ENCODE results near the gene SAMM50. TPM values are rescaled to one million over a fixed set of nuclear protein-coding genes. Genes with fewer than 3 reads are reported as not detected.

Gene SAMM50
- total RNA-seq: 10 to 100 TPM; 21.6 to 28.6 (median 27.2) TPM

DNA sequence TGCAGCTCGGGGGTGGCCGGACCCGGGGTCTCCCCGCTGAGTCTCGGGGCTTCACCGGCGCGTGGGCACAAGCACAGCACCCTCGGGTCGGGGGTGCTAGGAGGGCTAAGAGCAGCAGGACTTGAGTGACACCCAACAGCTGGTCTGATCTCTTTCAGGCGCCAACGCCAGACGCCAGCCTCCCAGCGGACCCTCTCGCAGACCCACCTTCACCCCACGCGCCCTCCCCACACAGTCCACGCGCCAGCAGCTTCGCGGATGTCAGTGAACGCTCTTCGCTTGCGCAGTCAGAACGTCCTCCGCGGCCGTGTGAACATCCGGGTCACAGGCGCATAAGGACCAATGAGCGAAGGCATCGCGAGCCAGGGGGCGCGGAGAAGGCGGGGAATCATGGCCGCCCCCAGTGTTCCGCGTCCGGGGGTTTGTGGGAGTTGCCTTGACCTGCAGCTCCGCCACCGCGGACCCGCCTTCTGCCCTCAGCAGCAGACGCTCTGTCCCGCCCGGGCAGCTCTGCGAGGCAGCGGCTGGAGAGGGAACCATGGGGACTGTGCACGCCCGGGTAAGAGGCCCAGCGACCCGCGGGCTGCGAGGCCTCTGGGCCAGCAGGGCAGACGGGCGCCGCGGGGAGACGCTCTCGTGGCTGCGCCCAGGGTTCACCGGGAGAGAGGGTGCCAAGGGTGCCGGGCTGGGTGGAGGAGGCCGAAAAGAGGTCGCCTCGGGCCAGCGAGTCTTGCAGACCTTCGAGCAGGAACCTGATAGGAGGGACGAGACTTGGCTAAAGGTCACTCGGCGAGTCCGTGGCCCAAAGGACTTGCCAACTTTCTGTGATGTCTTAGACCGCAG is at the start of gene SAMM50:
SAMM50 (plus strand) TSS at position 403 of the 843 bp plus-strand sequence; CDS start at position 539, 136 bp downstream.
- Histone ChIP-seq H3K4me1 (peaks cover 27 to 38% (median 36%) of the 10 kb centered on the region in 4 donors), H3K4me3 (peak within 1 kb of the TSS; percentile 60 to 99 (median 84)), H3K27me3 (peaks cover 0 to 14% (median 0%) of the 10 kb centered on the region in 4 donors), H3K36me3 (no peaks in the 10 kb centered on the region), H3K9me3 (no peaks in the 10 kb centered on the region), H3K27ac (replicated peaks in 1 of 4) (peak within 1 kb of the TSS; percentile 79 to 89 (median 85))
- intact Hi-C loops (cut with DNase I): loop anchor here (10.0 kb wide), 1 partner anchor 140 kb away; the partner anchor contains the start of gene EFCAB6
- peak; percentile 91 to 92 for TF ChIP-seq POLR2AphosphoS5 (IDR thresholded peaks at IDR 0.05)
- TF ChIP-seq, protein P1, sequence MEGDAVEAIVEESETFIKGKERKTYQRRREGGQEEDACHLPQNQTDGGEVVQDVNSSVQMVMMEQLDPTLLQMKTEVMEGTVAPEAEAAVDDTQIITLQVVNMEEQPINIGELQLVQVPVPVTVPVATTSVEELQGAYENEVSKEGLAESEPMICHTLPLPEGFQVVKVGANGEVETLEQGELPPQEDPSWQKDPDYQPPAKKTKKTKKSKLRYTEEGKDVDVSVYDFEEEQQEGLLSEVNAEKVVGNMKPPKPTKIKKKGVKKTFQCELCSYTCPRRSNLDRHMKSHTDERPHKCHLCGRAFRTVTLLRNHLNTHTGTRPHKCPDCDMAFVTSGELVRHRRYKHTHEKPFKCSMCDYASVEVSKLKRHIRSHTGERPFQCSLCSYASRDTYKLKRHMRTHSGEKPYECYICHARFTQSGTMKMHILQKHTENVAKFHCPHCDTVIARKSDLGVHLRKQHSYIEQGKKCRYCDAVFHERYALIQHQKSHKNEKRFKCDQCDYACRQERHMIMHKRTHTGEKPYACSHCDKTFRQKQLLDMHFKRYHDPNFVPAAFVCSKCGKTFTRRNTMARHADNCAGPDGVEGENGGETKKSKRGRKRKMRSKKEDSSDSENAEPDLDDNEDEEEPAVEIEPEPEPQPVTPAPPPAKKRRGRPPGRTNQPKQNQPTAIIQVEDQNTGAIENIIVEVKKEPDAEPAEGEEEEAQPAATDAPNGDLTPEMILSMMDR (IDR thresholded peaks at IDR 0.05): peak in 2 of 3 experiments; percentile 7 to 14
- TF ChIP-seq POLR2A (IDR thresholded peaks at IDR 0.05; ENCODE audit: low read depth): no peak
- 0% methylated on average over 5 of the region's 74 CpGs for WGBS
- peak; percentile 98 for DNase-seq (ENCODE audit: extremely low spot score)

DNA sequence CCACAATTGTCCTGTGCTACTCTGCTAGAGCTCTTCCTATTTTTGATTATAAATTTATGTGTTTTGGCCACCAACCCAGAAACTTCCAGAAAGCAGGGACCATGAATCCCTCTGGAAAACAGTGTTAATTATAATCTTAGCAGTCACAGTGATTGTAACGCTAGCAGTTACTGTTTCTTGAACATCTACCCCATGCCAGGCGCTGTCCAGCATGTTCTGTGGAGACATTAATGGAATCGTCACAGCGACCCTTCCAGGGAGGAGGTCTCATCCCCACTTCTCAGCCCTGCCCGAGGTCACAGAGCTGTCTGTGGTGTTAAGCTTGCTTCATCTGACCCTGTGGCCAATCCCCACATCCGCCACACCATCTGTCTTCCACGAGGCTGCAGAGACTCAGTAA is 49.6 kb upstream of the SAMM50 start:
- no peak overlapping the region for H3K27ac ChIP-seq (replicated peaks in 1 of 4)
- no peak for DNase-seq (ENCODE audit: extremely low spot score)

DNA sequence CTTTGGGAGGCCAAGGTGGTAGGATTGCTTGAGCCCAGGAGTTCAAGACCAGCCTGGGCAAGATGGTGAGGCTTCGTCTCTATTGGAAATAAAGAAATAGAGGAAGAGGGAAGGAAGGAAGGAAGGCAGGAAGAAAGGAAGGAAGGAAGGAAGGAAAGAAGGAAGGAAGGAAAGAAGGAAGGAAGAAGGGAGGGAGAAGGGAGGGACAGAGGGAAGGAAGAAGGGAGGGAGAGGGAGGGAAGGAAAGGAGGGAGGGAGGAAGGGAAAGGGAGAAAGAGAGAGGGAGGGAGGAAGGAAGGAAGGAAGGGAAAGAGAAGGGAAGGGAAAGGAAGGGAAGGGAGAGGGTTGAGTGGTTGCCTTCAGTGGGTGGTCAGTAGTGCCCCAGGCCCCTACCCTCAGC is 45.5 kb upstream of the SAMM50 start:
- H3K36me3 ChIP-seq: no peaks in the 10 kb centered on the region
- no peaks in the 10 kb centered on the region for H3K9me3 ChIP-seq
- no peak overlapping the region for H3K27ac ChIP-seq (replicated peaks in 1 of 4)
- H3K4me3 ChIP-seq: no peak overlapping the region
- TF ChIP-seq POLR2A (IDR thresholded peaks at IDR 0.05; ENCODE audit: low read depth): no peak
- TF ChIP-seq, protein P1 (IDR thresholded peaks at IDR 0.05): no peak
- no peak for TF ChIP-seq EP300 (IDR thresholded peaks at IDR 0.05)
- TF ChIP-seq POLR2AphosphoS5 (IDR thresholded peaks at IDR 0.05): no peak
- intact Hi-C loops (cut with DNase I): no loop called here
- peaks cover 0 to 44% (median 0%) of the 10 kb centered on the region in 4 donors for H3K27me3 ChIP-seq
- no peaks in the 10 kb centered on the region for H3K4me1 ChIP-seq
- DNase-seq (ENCODE audit: extremely low spot score): no peak
- WGBS: 72% methylated on average over 1 of the region's 1 CpG

More for the DNA sequence above, 49.6 kb upstream of the SAMM50 start:
- 45% methylated on average over 7 of the region's 7 CpGs for WGBS
- Histone ChIP-seq H3K4me3 (no peak overlapping the region), H3K27me3 (peaks cover 0 to 56% (median 0%) of the 10 kb centered on the region in 4 donors), H3K36me3 (no peaks in the 10 kb centered on the region), H3K9me3 (no peaks in the 10 kb centered on the region), H3K4me1 (no peaks in the 10 kb centered on the region)
- TF ChIP-seq EP300 (IDR thresholded peaks at IDR 0.05): no peak
- TF ChIP-seq POLR2A (IDR thresholded peaks at IDR 0.05; ENCODE audit: low read depth): no peak
- TF ChIP-seq, protein P1 (IDR thresholded peaks at IDR 0.05): no peak
- no peak for TF ChIP-seq POLR2AphosphoS5 (IDR thresholded peaks at IDR 0.05)
- intact Hi-C loops (cut with DNase I): no loop called here

DNA sequence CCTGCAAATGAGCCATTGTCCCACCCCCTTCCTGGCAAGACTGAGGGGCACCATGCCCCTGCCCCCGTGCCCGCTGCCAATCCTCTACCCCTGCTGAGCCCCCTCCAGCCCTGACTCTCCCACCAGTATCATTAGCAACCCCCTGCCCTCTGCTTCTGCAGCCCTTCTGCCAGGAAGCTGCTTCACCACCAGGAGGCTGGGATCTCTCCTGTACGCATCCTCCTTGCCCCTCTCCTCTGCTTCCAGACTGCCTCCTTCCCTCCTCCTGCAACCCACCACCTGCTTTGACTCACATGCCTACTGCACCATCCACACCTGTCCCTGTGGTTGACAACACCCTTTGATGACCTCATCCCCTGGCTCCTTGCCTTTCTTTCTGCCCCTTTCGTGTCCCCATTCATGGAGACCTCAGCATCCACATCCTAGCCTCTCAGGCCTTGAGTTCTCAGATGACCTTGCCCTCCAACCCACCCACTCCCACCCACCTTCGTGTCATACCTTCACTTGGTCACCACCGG is 45.0 kb upstream of the SAMM50 start:
- H3K36me3 ChIP-seq: no peaks in the 10 kb centered on the region
- no peak overlapping the region for H3K4me3 ChIP-seq
- no peak for TF ChIP-seq POLR2AphosphoS5 (IDR thresholded peaks at IDR 0.05)
- TF ChIP-seq POLR2A (IDR thresholded peaks at IDR 0.05; ENCODE audit: low read depth): no peak
- no peak for TF ChIP-seq EP300 (IDR thresholded peaks at IDR 0.05)
- TF ChIP-seq, protein P1 (IDR thresholded peaks at IDR 0.05): no peak
- no peaks in the 10 kb centered on the region for H3K4me1 ChIP-seq
- peaks cover 0 to 44% (median 0%) of the 10 kb centered on the region in 4 donors for H3K27me3 ChIP-seq
- DNase-seq (ENCODE audit: extremely low spot score): no peak
- intact Hi-C loops (cut with DNase I): no loop called here
- H3K27ac ChIP-seq (replicated peaks in 1 of 4): no peak overlapping the region
- no peaks in the 10 kb centered on the region for H3K9me3 ChIP-seq
- 58% methylated on average over 6 of the region's 6 CpGs for WGBS

Data from esophagus muscularis mucosa (tissue), 4 donors.